K562 (cell line): ENCODE measurements around the gene DYNC1I1. TPM values are rescaled to one million over a fixed set of nuclear protein-coding genes. Genes with fewer than 3 reads are reported as not detected.

Experiments
- ATAC-seq: fragments of 200-7000 bp; cut with Tn5 transposase; 3 replicates; pipeline ENCODE4 v1.9.1; 2020; ENCODE audit warnings: moderate library complexity
- BruUV-seq: library from RNA; stranded (reverse); fragments of 400-500 nt; replicated peaks from 2 replicates; lab custom pipeline; 2021; lab: Mats Ljungman, UMichigan
- CTCF ChIA-PET: fragments of 300-600 bp; formaldehyde crosslinking; extraction: SDS; loops from one replicate; lab custom pipeline; 2021; ENCODE audit warnings: low intra/inter-chr PET ratio; lab: Yijun Ruan, JAX
- POLR2A ChIA-PET: fragments of 300-600, 350-650 bp; sonication (Branson Sonifier 250); formaldehyde crosslinking; extraction: SDS; loops from one replicate; lab custom pipeline; 2021; ENCODE audit warnings: antibody characterized with exemption, inconsistent platforms; lab: Yijun Ruan, JAX
- DNase-seq, 4 experiments: peaks; one replicate each; pipeline versions ENCODE4 v3.0.0 to v3.0.0-alpha.2; 2011 to 2018; ENCODE audit warnings: low spot score in 3 of 4, mixed read lengths in 3 of 4; ENCODE audit errors: extremely low read depth in 1 of 4
- FAIRE-seq: peaks from 2 replicates; lab custom pipeline; 2011; peaks lifted over from hg19 to GRCh38; lab: Jason Lieb, UNC
- H2AFZ ChIP-seq: 2 replicates; pipeline ENCODE4 v1.6.0; 2011; ENCODE audit warnings: low read depth, low read length, control low read depth, inconsistent platforms
- H3K27ac ChIP-seq: fragments of 200-600 bp; 3 replicates; pipeline ENCODE4 v1.8.0; 2011; ENCODE audit warnings: low read depth, mild to moderate bottlenecking, control low read depth, inconsistent platforms, low read length, moderate library complexity, mixed read lengths; ENCODE audit errors: extremely low read depth
- H3K27me3 ChIP-seq, 2 experiments: fragments of 300-600 bp in 1 of 2; 2 replicates in 1 of 2; 3 replicates in 1 of 2; pipeline versions ENCODE4 v1.6.0 to v1.8.0; 2011; ENCODE audit warnings: inconsistent platforms in 2 of 2, low read length in 2 of 2, mild to moderate bottlenecking in 1 of 2, mixed read lengths in 1 of 2, moderate library complexity in 1 of 2; ENCODE audit not compliant: control insufficient read depth in 2 of 2, insufficient read depth in 2 of 2
- H3K36me3 ChIP-seq: fragments of 300-600 bp; 3 replicates; pipeline ENCODE4 v1.8.0; 2011; ENCODE audit warnings: mild to moderate bottlenecking, low read length, inconsistent platforms; ENCODE audit not compliant: control insufficient read depth, insufficient read depth
- H3K4me1 ChIP-seq, 2 experiments: fragments of 200-600 bp in 1 of 2; replicated peaks in 1 of 2; 2 replicates in 1 of 2; 3 replicates in 1 of 2; pipeline versions ENCODE4 v1.5.1 to v1.8.0; 2011; ENCODE audit warnings: inconsistent platforms in 2 of 2, low read length in 2 of 2, mild to moderate bottlenecking in 1 of 2, mixed read lengths in 1 of 2, moderate library complexity in 1 of 2; ENCODE audit not compliant: control insufficient read depth in 2 of 2, insufficient read depth in 2 of 2
- H3K4me2 ChIP-seq: 2 replicates; pipeline ENCODE4 v1.6.1; 2011; ENCODE audit warnings: low read length, control low read depth, inconsistent platforms, mixed read lengths; ENCODE audit not compliant: insufficient read depth
- H3K4me3 ChIP-seq: fragments of 200-600 bp; sonication (generic), shearing (Covaris generic); 2 replicates; pipeline ENCODE4 v1.5.1; 2016; ENCODE audit warnings: control low read depth, inconsistent platforms
- H3K79me2 ChIP-seq: fragments of 200-600 bp; 3 replicates; pipeline ENCODE4 v1.8.0; 2011; ENCODE audit warnings: low read length, inconsistent platforms; ENCODE audit not compliant: control insufficient read depth, insufficient read depth
- H3K9ac ChIP-seq, 2 experiments: 2 replicates each; pipeline versions ENCODE4 v1.6.0 to v1.6.1; 2011; ENCODE audit warnings: low read depth in 2 of 2, low read length in 2 of 2, control low read depth in 1 of 2, inconsistent platforms in 1 of 2, mild to moderate bottlenecking in 1 of 2, mixed read lengths in 1 of 2; ENCODE audit not compliant: insufficient read depth in 1 of 2
- H3K9me1 ChIP-seq: one replicate; pipeline ENCODE4 v1.6.0; 2011; ENCODE audit warnings: inconsistent platforms, mild to moderate bottlenecking, low read length, moderate library complexity; ENCODE audit not compliant: control insufficient read depth, insufficient read depth
- H3K9me3 ChIP-seq: replicated peaks from 2 replicates; pipeline ENCODE4 v1.5.1; 2011; ENCODE audit warnings: low read depth, low read length, inconsistent platforms; ENCODE audit not compliant: control insufficient read depth, insufficient read depth
- H4K20me1 ChIP-seq: replicated peaks from 2 replicates; pipeline ENCODE4 v1.6.1; 2011; ENCODE audit warnings: low read length, inconsistent platforms, mixed read lengths; ENCODE audit not compliant: control insufficient read depth, insufficient read depth
- SP1 ChIP-seq: sonication (generic); formaldehyde crosslinking; IDR thresholded peaks from 2 replicates; pipeline ENCODE4 v1.8.1; 2022; ENCODE audit warnings: mild to moderate bottlenecking, missing genetic modification reagents
- ZFP36 ChIP-seq: fragments of 150-350 bp; IDR thresholded peaks from 2 replicates; pipeline ENCODE4 v1.6.1; 2018; ENCODE audit warnings: low read length, low read depth; ENCODE audit not compliant: partially characterized antibody
- ZNF785 ChIP-seq: fragments of 250-450 bp; sonication (Bioruptor Pico); IDR thresholded peaks from 2 replicates; pipeline ENCODE4 v1.4.0; 2020; ENCODE audit warnings: mild to moderate bottlenecking
- WGBS: fragments of 100-300 bp; shearing (Covaris generic); methylation state at CpG from one replicate; pipeline ENCODE4 v1.1.6; 2016; ENCODE audit warnings: low coverage, mixed read lengths; ENCODE audit not compliant: insufficient coverage; ENCODE audit errors: missing lambda C conversion rate; 5-methylcytosine and 5-hydroxymethylcytosine counted together
- in situ Hi-C: fragments of 300-500 bp; cut with MboI; formaldehyde crosslinking; loops from 4 replicates; pipeline ENCODE4 v1.15.0; 2018; ENCODE audit warnings: inconsistent platforms, mixed read lengths
- intact Hi-C: fragments of 100-400 bp; cut with micrococcal nuclease; formaldehyde crosslinking; loops from 2 replicates; pipeline ENCODE4 v1.14.2; 2022
- polyA plus RNA-seq, 8 experiments: library from polyadenylated mRNA; depleted of rRNA in 4 of 8; stranded (reverse) in 5 of 8; unstranded in 3 of 8; fragments of >200 nt; fragmentation: Nextera tagmentation in 2 of 8; fragmentation: Illumina TruSeq in 1 of 8; extraction: Ambion mirVana in 2 of 8; extraction: Trizol in 1 of 8; gene quantifications; 2 replicates each; pipeline versions ENCODE4 v1.2.1 to v1.2.3, GENCODE V29; 2011 to 2014; ENCODE audit warnings: inconsistent platforms in 1 of 8, missing spikeins in 1 of 8
- total RNA-seq, 7 experiments: library from RNA; depleted of rRNA in 6 of 7; stranded (reverse); fragments of >200 nt in 6 of 7; fragmentation: Illumina TruSeq in 2 of 7; extraction: Trizol in 2 of 7; gene quantifications; 2 replicates each; pipeline versions ENCODE4 v1.2.1 to v1.2.3, GENCODE V29; 2011 to 2021; ENCODE audit warnings: low replicate concordance in 1 of 7

DYNC1I1 gene
- total and polyA plus RNA-seq, 9 of the 15 experiments (the other 6 are each of a cell fraction or from before 2014, with no cell fraction given) = 0.22 to 1.5 (median 0.44) TPM

GRCh38 chr7:95952851-95953250 is 180.5 kb downstream of the DYNC1I1 start:
- DNase-seq = no peak
- no peak for ATAC-seq
- H2AFZ ChIP-seq = no peak overlapping the region
- H3K36me3 ChIP-seq = no peaks in the 10 kb centered on the region
- H4K20me1 ChIP-seq = no peaks in the 10 kb centered on the region
- no TSS peak for BruUV-seq
- in situ Hi-C loops (no loop called here), intact Hi-C loops (no loop called here)
- no peaks in the 10 kb centered on the region for H3K79me2 ChIP-seq
- WGBS = 0% methylated on average over 1 of the region's 1 CpG
- H3K9me3 ChIP-seq = no peaks in the 10 kb centered on the region; the same call in 1 of the 2 replicates
- CTCF ChIA-PET = no interaction called here
- no peaks in the 10 kb centered on the region for H3K9me1 ChIP-seq
- H3K27me3 ChIP-seq = peaks cover 0 to 2% of the 10 kb centered on the region in 2 experiments; a peak in 1 of 5 replicates
- H3K9ac ChIP-seq = no peak overlapping the region
- FAIRE-seq = peak; percentile 52
- POLR2A ChIA-PET = no interaction called here
- no peaks in the 10 kb centered on the region for H3K4me1 ChIP-seq
- no peak for TF ChIP-seq SP1 (CRISPR knock-in tag)
- no peak overlapping the region for H3K4me3 ChIP-seq
- no peak overlapping the region for H3K27ac ChIP-seq
- H3K4me2 ChIP-seq = no peak overlapping the region

- H3K4me2 ChIP-seq = no peak overlapping the region
- H3K4me1 ChIP-seq = no peaks in the 10 kb centered on the region
- no peak overlapping the region for H3K27ac ChIP-seq
- POLR2A ChIA-PET = no interaction called here
- TF ChIP-seq ZNF785 (CRISPR knock-in tag) = no peak
- TF ChIP-seq ZFP36 = no peak
- H3K9ac ChIP-seq = no peak overlapping the region
- CTCF ChIA-PET = no interaction called here
- no peaks in the 10 kb centered on the region for H3K9me1 ChIP-seq
- no peak overlapping the region for H2AFZ ChIP-seq
- no peaks in the 10 kb centered on the region for H3K36me3 ChIP-seq
- intact Hi-C loops (no loop called here), in situ Hi-C loops (no loop called here)
- BruUV-seq = no TSS peak
- DNase-seq = no peak
- no peaks in the 10 kb centered on the region for H3K9me3 ChIP-seq
- no peaks in the 10 kb centered on the region for H4K20me1 ChIP-seq
- peaks cover 0 to 2% of the 10 kb centered on the region in 2 experiments; a peak in 1 of 5 replicates for H3K27me3 ChIP-seq
- no peaks in the 10 kb centered on the region for H3K79me2 ChIP-seq
- no peak overlapping the region for H3K4me3 ChIP-seq
- no peak for ATAC-seq
- FAIRE-seq = no peak
Observed at GRCh38 chr7:95955748-95956147, 183.4 kb downstream of the DYNC1I1 start.
